ENCODE results near the gene TRAF3.

DNA sequence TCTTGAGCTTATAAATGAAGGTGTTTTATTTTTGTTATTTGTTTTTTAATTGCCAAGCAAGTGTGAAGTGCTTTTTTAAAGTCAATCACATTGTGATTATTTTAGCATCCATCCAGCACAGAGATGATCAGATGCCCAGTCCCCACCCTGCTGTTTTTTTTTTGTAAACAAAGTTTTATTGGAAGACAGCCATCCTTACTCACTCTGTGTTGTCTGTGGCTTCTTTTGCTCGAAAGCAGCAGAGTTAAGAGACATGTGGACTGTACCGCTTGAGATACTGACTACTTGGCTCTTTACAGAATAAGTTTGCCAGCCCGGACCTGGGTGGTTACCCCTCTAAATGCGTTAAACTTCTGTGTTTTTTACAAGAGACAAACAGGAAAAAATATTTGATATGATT, 114.3 kb downstream of the TRAF3 start:
- TF ChIP-seq, protein P1, sequence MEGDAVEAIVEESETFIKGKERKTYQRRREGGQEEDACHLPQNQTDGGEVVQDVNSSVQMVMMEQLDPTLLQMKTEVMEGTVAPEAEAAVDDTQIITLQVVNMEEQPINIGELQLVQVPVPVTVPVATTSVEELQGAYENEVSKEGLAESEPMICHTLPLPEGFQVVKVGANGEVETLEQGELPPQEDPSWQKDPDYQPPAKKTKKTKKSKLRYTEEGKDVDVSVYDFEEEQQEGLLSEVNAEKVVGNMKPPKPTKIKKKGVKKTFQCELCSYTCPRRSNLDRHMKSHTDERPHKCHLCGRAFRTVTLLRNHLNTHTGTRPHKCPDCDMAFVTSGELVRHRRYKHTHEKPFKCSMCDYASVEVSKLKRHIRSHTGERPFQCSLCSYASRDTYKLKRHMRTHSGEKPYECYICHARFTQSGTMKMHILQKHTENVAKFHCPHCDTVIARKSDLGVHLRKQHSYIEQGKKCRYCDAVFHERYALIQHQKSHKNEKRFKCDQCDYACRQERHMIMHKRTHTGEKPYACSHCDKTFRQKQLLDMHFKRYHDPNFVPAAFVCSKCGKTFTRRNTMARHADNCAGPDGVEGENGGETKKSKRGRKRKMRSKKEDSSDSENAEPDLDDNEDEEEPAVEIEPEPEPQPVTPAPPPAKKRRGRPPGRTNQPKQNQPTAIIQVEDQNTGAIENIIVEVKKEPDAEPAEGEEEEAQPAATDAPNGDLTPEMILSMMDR (IDR thresholded peaks at IDR 0.05; ENCODE audit: borderline replicate concordance, extremely low read depth, low read length, poor library complexity, severe bottlenecking) = no peak
- TF ChIP-seq EZH2 (IDR thresholded peaks at IDR 0.05; ENCODE audit: borderline replicate concordance, low read depth, low read length, severe bottlenecking) = no peak

Data from DND-41 (cell line).